Small intestine (tissue), 4 donors: ENCODE results near the gene RNASEH2A. TPM values are rescaled to one million over a fixed set of nuclear protein-coding genes. Genes with fewer than 3 reads are reported as not detected.

Experiments used
- polyA plus RNA-seq, 4 donors: library from polyadenylated mRNA; stranded (reverse) in 3 of 4; unstranded in 1 of 4; fragments of 200-250 nt in 3 of 4; fragments of 120-200 nt in 1 of 4; gene quantifications; one replicate each; pipeline versions ENCODE4 v1.2.1 to v1.2.3, GENCODE V29; 2013
- donor health status: healthy with polysubstance abuse.
- donor health status: Bipolar disorder and iron deficiency.
- donor health status: healthy.

RNASEH2A gene
- polyA plus RNA-seq, 4 donors: 3.1 to 22.3 (median 12.8) TPM

Other genes starting within 250 kb of the RNASEH2A start
- 1 to 10 TPM in 2 of 4 donors, under 1 TPM in 1, not detected in 1; 0.45 to 3.0 (median 1.0) TPM for gene ZNF490, start 195.8 kb upstream of the RNASEH2A start, polyA plus RNA-seq
- gene ZNF791, start 195.7 kb upstream of the RNASEH2A start, polyA plus RNA-seq: 10 to 100 TPM in 1 of 4 donors, 1 to 10 TPM in 3; 4.7 to 17.7 (median 5.8) TPM
- gene MAN2B1, start 139.8 kb upstream of the RNASEH2A start, polyA plus RNA-seq: 10 to 100 TPM; 42.7 to 64.8 (median 51.0) TPM
- gene WDR83, start 139.8 kb upstream of the RNASEH2A start, polyA plus RNA-seq: 10 to 100 TPM; 10.9 to 23.8 (median 19.9) TPM
- gene DHPS, start 124.7 kb upstream of the RNASEH2A start, polyA plus RNA-seq: 10 to 100 TPM; 61.5 to 96.9 (median 66.8) TPM
- gene GNG14, start 118.6 kb upstream of the RNASEH2A start, polyA plus RNA-seq: not detected
- 10 to 100 TPM in 1 of 4 donors, 1 to 10 TPM in 3; 4.5 to 11.8 (median 7.2) TPM for gene FBXW9, start 110.0 kb upstream of the RNASEH2A start, polyA plus RNA-seq
- 10 to 100 TPM in 3 of 4 donors, 1 to 10 TPM in 1; 9.8 to 41.3 (median 19.7) TPM for gene TNPO2, start 82.7 kb upstream of the RNASEH2A start, polyA plus RNA-seq
- 100 to 1,000 TPM; 210 to 376 (median 282) TPM for gene TRIR, start 71.9 kb upstream of the RNASEH2A start, polyA plus RNA-seq
- gene GET3, start 69.1 kb upstream of the RNASEH2A start, polyA plus RNA-seq: 10 to 100 TPM; 62.1 to 85.4 (median 69.8) TPM
- gene BEST2, start 54.8 kb upstream of the RNASEH2A start, polyA plus RNA-seq: 1 to 10 TPM in 1 of 4 donors, under 1 TPM in 2, not detected in 1; 0.10 to 3.4 (median 0.16) TPM
- gene HOOK2, start 31.0 kb upstream of the RNASEH2A start, polyA plus RNA-seq: 100 to 1,000 TPM in 3 of 4 donors, 10 to 100 TPM in 1; 61.8 to 206 (median 167) TPM
- gene JUNB, start 15.1 kb upstream of the RNASEH2A start, polyA plus RNA-seq: 100 to 1,000 TPM in 2 of 4 donors, 10 to 100 TPM in 2; 44.7 to 234 (median 135) TPM
- 100 to 1,000 TPM; 285 to 523 (median 416) TPM for gene PRDX2, start 4.8 kb upstream of the RNASEH2A start, polyA plus RNA-seq
- gene THSD8, start 4.5 kb upstream of the RNASEH2A start, polyA plus RNA-seq: 1 to 10 TPM in 3 of 4 donors, not detected in 1; 2.9 to 4.0 (median 3.1) TPM
- gene RTBDN, start 28.0 kb downstream of the RNASEH2A start, polyA plus RNA-seq: 1 to 10 TPM in 1 of 4 donors, under 1 TPM in 2, not detected in 1; 0.64 to 1.7 (median 0.67) TPM
- gene MAST1, start 31.9 kb downstream of the RNASEH2A start, polyA plus RNA-seq: 1 to 10 TPM in 2 of 4 donors, under 1 TPM in 2; 0.54 to 3.3 (median 0.95) TPM
- 10 to 100 TPM in 2 of 4 donors, 1 to 10 TPM in 2; 6.5 to 43.1 (median 9.3) TPM for gene DNASE2, start 74.9 kb downstream of the RNASEH2A start, polyA plus RNA-seq
- gene KLF1, start 80.6 kb downstream of the RNASEH2A start, polyA plus RNA-seq: under 1 TPM in 2 of 4 donors, not detected in 2; 0.09 to 0.13 TPM
- gene GCDH, start 84.6 kb downstream of the RNASEH2A start, polyA plus RNA-seq: 10 to 100 TPM; 24.8 to 38.9 (median 28.3) TPM
- gene SYCE2, start 112.7 kb downstream of the RNASEH2A start, polyA plus RNA-seq: 1 to 10 TPM in 1 of 4 donors, under 1 TPM in 1, not detected in 2; 0.18 to 1.2 TPM
- 10 to 100 TPM; 32.4 to 74.4 (median 48.9) TPM for gene FARSA, start 127.1 kb downstream of the RNASEH2A start, polyA plus RNA-seq
- gene CALR, start 132.0 kb downstream of the RNASEH2A start, polyA plus RNA-seq: 100 to 1,000 TPM; 117 to 803 (median 435) TPM
- 100 to 1,000 TPM in 1 of 4 donors, 10 to 100 TPM in 3; 93.0 to 114 (median 98.4) TPM for gene RAD23A, start 139.3 kb downstream of the RNASEH2A start, polyA plus RNA-seq
- 10 to 100 TPM; 27.0 to 42.2 (median 36.1) TPM for gene GADD45GIP1, start 150.6 kb downstream of the RNASEH2A start, polyA plus RNA-seq
- gene DAND5, start 163.0 kb downstream of the RNASEH2A start, polyA plus RNA-seq: under 1 TPM in 2 of 4 donors, not detected in 2; 0.12 to 0.16 TPM
- gene NFIX, start 188.9 kb downstream of the RNASEH2A start, polyA plus RNA-seq: 10 to 100 TPM in 2 of 4 donors, 1 to 10 TPM in 2; 2.9 to 31.4 (median 10.0) TPM